HG03175 (cell line): ENCODE results near the gene TOLLIP.

Experiments used
- ATAC-seq: cut with Tn5 transposase; IDR thresholded peaks from one replicate; pipeline ENCODE4 v1.9.1; 2021; ENCODE audit warnings: mild to moderate bottlenecking, moderate library complexity; ENCODE audit not compliant: unreplicated experiment

TOLLIP gene

DNA sequence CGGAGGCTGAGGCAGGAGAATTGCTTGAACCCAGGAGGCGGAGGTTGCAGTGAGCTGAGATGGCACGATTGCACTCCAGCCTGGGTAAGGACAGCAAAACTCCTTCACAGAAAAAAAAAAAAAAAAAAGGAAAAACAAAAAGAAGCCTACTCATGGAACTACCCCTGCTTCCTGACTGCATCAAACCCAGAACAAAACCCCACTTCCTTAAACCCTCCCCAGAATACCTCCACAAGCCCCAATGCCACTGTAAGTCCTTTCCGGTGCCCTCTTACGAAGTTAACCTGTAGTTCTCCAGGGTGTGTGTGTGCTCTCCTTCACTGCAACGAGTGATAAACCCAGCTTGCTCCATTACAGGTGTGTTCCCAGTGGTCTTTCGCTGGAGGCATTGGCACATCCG, 8.6 kb upstream of the TOLLIP start:
- no peak for ATAC-seq

DNA sequence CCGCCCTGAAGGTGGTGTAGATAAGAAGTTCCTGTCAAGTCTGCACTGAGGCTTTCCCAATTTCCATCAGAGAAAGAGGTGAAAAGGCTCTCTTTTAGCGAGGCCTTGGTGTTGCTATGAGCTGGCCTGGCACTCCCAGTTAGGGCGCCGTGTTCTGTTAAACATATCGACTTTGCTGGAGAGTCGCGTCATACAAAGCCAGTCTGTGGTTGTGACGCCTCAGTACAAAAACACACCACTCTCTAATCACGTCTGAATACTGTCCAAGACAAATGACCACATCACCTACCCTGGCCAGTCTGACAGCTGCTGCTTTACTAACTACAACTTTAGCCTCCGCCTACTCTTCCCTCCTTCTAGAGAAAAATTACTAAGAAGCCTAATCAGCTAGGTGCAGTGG, 8.0 kb upstream of the TOLLIP start:
- ATAC-seq: no peak

DNA sequence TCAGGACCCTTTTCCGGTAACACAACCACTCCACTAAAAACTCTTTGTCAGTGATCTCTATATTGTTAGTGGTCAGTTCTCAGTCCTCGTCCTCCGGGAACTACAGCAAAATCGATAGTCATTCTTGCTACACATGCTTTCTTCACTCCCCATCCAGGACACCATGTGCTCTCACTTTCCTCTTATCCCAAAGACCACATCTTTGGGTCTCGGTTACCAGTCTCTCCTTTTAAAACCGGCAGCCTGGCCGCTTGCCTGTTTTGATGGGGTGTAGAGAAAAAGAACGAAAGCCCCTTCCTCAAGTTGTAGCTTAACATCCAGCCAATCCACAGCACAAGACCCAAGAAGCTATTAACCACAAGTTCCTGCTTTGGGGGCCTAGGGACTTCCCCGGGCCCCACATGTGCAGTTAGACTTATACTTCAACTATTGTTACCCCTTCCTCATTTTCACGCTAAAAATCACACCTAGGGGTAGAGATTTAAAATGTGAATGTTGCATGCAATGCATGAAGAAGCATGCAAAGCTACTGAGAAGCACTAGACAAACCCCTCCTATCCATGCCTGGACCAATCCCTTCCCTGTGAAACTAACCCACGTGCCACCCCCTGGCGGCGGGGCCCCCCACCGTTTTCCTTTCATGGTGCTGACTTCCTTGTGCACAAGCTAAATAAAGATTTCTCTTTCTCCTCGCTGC, 1.5 kb upstream of the TOLLIP start:
- no peak for ATAC-seq

DNA sequence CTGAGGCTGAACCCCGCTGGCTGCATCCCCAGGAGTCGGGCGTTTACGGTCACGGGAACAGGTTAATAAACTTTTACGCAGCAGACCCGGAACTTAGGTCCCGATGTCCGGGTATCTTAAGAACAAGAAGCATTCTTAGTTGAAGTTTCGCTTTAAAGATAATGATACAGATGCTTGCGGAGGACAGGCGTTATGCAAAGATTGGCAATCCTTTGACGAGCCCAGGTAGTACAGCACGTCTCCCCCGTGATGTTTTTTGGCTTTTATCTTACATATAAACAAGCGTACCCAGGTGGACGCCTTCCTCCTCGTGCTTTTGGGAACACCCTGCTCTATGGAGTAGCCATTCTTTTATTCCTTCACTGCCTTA, 871 bp upstream of the TOLLIP start:
- no peak for ATAC-seq

DNA sequence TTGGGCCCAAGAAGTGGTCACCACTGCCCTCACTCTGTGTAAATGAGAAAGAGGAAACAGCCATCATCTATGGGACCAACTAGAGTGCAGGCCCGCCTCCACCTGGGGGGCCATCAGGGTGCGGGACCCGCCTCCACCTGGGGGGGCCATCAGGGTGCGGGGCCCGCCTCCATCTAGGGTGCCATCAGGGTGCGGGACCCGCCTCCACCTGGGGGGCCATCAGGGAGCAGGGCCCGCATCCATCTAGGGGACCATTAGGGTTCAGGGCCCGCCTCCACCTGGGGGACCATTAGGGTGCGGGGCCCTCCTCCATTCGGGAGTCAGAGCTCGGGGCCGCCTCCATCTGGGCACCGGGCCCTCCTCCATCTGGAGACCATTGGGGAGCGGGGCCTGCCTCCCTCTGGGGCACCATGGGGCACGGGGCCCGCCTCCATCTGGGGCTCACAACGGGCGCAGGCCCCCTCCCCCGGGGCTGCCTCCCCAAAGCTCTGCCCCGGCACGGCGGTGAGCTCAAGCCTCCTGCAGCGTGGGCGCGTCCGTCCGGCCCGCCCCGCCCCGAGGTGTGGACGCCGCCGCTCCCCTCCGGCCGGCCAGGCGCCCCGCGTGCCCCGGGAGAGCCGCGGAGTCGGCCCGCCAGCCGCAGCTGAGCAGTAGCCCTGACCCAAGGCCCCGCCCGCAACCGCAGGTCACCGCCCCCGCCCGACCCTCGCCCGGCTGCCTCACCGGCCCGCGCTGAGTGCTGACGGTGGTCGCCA, 512 bp downstream of the TOLLIP start:
- ATAC-seq: peak; percentile 41

DNA sequence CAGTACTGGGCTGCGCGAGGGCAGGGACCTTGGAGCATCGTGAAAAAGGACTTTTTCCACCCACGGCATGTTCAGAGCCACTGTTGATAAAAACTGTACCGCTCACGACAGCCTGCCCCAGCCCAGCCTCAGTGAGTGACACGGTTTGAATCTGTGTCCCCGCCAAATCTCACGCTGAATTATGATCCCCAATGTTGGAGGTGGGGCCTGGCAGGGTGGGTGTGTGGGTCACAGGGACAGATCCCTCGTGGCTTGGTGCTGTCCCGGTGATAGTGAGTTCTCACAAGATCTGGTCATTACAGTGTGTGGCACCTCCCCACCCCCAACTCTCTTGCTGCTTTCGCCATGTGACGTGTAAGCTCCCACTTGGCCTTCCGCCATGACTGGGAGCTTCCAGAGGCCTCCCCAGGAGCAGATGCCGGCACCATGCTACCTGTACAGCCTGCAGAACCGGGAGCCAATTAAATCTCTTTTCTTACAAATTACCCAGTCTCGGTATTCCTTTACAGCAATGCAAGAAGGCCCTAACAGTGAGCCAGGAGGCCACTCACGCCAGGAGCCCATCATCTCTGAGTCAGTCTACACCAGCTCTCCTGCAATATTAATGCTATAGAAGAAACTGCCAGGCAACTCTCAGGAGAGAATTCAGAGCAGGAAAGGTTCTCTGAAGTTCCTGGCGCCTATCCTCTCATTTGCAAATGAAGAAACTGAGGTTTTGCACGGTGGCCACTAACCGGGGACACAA, 1.3 kb downstream of the TOLLIP start:
- ATAC-seq: no peak

DNA sequence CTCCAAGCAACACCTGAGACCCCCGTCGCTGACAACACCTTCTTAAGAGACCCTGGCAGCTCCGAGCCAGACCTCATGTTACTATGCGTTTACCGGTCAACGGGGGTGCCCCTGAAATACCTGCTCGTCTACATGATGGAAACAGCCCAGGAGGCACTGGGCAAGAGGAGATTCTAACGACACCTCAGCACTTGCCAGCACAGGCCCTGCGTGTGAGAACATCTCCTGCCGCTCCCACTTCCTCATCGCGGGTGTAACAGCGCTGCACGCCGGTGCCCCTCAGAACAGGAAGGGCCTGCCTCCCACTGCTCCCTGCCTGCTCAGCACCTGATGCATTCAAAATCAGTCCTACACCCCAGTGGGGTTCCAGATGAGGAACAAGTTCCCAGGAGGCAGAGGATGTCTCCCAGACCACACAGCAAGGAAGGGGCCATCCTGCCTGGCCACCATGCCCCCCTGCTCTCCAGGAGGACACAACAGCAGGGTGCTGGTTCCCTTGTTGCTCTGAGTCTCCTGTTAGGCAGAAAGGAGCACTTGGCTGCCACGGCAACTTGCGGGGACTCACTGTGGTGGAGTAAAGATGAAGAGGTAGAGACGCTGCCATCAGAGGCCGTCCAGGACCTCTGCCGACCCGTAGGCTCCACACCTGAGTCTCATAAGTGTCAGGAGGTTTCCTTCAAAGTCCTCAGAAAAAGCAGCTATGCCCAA, 2.1 kb downstream of the TOLLIP start:
- no peak for ATAC-seq

DNA sequence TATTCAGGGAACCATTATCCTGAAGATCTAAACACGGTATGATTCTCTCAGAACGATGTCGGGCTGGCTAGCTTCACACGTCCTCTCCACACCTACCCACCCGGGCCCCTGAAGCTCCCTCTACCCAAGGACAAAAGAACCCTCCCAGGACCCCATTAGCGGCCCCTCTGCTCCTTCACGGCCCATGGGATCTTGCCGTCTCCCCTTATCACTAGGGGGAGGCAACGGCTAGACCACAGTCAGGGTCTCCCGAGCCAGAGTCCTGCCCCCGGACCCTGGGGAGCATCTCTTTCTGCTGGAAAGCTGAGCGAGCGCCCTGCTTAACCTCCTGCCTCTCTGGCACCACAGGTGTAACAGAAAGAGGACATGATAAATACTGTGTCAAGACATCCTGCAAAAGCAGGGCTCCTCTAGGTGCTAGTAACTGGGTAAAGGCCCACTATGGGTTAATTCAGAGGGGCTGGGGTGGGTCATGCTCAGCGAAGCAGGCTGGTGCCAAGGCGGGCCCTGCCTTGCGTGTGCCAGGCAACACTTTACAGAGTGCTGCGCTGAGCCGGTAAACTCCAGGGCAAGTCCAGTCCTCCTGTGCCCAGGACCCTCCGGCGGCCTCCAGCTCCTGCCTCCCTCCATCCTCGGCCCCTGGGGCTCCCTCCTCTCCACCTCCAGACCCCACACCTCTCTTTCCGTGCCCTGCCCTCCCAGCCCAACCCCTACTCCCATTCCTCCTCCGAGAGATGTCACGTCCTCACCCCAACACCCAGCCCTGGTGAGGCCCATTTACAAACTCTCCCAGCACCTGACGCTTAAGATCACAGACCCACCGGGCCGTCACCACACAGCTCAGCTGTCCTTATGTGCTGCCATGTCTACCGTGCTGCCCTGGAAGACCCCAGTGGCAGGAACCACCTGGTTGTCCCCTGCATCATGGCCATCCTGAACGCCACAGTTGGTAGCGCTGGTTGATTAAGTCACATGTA, 3.0 kb downstream of the TOLLIP start:
- ATAC-seq: no peak

DNA sequence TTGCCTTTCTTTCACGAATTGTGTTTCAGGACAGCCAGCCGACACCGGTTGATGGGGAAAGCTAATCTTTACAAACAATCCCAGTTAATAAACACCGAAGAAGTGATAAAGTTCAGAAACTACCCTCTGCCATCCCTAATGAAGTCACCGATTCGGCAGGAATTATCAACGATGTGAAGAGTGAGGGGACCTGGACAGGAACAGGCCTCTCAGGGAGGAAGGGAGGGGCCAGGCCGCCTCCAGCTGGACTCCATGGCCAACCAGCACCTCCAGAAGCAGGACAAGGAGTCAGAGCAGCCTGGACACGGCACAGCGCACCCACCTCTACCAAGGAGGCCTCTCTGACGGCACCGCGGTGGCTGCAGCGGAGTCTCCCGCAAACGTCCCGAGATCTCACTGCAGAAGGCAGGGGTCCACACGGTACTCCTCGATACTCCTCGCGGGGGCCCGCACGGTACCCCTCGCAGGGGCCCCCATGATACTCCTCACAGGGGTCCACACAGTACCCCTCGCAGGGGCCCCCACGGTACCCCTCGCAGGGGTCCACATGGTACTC, 3.9 kb downstream of the TOLLIP start:
- ATAC-seq: no peak

DNA sequence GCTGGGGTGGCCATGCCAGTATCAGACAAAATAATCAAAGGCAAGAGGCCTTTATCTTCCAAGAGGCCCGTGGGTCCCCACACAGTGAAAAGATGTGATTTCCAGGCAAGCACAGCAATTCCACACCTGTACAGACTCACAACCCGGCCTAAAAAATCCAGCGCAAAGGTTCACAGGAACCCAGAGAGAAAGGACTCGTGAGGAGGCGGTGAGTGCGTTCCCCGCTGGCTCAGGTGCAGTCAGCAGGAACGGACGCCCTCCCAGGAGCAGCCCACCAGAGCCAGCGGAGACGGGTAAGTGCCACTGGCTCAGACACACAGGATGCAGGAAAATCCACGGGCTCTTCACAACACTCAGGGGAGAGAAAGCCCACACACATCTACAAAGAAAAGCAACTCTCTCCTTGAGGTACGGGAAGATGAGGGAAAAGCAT, 4.4 kb downstream of the TOLLIP start:
- ATAC-seq: no peak

DNA sequence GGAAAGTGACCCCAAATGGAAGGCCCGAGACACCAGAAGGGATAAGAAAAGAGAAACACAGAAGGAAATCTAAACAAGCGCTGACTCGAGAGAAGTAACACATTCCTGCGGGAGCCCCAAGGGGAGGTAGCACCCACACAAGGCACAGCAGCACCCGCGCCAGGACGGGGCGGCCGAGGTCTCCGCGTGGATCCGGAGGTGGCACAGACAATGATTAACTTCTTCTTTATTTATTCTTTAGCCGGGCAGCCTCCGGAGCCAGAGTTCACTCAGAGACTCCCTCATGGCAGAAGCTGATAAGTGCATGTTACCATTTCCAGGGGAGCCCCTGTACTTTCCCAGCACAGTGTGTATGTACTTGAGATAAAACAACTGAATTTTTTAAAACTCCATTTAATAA, 5.1 kb downstream of the TOLLIP start:
- ATAC-seq: no peak

DNA sequence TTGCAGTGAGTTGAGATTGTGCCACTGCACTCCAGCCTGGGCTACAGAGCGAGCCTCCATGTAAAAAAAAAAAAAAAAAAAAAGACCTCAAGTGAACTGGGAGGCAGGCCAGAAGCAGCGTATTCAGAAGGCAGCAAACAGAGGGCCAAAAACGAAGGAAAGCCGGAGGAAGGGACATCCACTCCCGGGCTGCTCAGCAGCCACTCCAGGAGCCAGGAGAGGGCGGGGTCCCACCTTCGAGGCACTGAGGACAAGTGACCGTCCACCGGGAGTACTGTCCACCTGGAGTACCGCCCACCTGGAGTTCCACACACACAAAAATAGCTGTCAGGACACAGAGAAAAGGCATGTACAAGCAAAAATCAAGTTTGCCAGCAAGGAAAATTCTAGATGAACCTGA, 5.5 kb downstream of the TOLLIP start:
- ATAC-seq: no peak

DNA sequence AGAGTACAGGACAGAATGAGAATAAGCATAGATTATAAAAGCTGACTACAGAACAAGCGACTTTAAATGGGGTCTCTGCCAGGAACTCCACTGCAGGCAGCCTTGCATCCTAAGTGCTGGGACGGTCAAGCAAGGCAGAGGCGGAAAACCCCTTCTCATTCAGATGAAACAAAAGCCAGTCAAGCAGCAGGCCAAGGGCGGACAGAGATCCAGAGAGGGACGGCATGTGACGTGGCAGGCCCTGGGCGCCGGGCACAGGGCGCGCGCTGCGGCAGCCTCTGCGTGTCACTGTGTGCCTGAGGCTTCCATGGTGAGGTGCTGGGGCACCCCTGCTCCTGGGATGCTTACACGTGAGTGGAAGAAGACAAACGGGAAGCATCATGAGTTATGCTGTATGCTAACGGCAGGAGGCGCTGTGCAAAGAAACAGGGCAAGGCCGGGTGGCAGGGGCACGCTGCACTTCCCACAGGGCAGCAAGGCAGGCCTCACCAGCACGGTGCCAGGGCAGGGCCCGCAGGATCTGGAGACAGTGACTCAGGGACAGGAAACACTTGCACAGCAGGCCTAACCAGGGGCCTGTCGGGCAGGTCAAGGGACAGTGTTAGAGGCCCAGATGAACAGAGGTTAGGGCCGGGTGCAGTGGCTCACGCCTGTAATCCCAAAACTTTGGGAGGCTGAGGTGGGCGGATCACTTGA, 6.2 kb downstream of the TOLLIP start:
- ATAC-seq: no peak

DNA sequence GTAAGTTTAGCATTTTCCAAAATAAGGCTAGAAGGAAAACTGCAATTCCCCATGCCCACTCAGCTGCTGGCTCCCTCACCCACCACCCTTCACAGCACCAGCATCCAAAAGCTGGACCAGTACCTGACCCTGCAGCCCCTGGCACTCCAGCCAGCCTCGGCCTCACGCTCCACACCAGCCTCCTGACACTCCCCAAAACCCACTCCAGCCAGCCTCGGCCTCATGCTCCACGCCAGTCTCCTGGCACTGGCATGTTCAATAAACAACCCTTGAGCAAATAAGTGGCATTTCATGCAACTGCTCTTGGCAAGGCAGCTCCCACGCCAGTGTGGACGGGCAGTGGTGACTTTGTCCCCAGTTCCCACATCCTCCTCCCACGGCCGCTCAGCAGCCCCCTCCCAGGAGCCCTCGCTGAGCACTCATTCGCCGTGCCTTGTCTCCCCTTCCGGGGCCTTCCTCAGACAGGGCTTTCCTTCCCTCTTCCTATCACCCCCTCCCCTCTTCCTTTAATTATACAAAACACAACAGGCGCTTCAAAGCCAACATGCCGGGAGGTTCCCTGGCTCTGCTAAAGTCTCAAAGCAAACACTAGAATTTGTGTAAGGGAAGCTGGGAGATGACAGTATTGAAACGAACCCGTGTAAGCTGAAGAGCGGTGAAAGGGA, 6.8 kb downstream of the TOLLIP start:
- ATAC-seq: no peak

DNA sequence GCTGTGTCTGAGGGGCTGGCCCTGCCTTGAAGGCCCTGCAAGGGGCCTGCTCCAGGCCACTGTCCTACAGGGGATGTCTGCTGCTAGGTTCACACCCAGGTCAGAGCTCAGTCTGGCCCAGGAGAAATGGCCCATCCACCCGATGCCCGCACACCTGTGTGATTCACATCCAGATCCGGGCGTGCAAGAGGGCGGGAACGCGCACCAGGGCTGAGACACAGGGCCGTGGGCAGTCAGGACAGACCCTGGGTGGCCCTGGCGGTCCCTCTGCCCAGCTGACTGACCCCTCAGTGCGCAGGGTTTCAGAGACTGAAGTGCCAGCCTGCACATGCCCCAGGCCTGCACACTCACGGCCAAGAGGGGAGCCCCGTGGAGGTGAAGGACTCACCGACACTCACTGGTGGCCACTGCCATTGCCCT, 7.4 kb downstream of the TOLLIP start:
- ATAC-seq: no peak

DNA sequence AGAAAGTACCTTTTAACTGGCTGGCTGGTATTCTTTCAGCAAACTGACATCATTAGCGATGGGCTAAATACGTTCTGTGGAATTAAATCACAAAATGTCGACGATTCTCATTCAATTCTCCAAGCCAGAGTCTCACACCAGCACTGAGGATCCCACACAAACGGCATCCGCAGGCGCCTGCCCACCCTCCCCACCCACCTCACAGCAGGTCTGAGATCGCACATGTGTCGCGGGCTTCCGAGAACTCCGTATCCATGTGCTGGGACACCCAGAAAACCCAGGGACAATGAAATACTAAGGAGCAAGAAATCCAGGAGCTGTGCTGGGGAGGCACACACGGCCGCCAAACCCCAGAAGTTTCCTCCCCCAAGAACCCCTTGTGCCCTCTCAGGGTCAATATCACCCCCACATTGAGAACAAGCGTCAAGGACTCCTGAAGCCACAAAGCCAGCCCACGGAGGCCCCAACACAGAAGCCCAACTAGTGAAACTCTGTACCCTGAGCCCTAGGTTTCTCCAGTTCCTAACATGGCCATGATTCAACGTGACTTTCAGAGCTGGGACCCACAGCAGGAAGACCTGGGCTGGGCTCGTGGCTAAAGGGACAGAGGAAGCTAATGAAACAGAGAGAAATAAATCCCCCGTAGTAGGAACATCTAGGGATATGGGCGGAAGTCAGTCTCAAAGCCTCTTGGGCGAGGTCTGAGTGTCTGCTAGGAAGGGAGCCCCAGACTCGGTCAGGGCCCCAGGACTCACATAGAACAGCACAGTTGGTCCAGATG, 8.0 kb downstream of the TOLLIP start:
- no peak for ATAC-seq

DNA sequence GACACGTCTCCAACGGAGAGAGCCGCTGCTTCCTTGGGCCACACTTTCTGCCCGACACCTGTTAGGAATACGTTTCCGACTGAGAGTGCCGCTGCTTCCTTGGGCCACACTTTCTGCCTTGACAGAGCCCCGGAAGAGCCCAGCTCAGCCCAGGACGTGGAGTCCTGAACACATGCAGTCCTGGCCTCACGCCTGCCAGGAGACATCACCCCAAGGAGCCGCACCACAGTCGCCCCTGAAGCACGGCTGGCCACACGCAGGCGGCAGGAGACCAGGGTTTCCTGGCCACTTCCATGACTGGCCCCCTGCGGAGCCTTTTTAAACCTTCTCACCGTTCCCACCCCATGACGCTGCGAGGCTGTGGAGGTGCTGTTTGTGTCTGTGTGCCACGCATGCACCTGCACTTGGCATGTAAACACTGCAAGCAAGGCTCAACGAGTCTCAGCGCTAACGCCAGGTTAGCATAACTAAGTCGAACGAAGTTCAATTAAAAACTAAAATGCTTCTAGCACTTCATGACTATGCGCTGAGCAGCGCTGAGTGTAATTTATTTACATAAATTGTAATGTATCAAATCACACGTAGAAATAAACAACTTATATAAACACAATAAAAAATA, 8.8 kb downstream of the TOLLIP start:
- ATAC-seq: no peak

DNA sequence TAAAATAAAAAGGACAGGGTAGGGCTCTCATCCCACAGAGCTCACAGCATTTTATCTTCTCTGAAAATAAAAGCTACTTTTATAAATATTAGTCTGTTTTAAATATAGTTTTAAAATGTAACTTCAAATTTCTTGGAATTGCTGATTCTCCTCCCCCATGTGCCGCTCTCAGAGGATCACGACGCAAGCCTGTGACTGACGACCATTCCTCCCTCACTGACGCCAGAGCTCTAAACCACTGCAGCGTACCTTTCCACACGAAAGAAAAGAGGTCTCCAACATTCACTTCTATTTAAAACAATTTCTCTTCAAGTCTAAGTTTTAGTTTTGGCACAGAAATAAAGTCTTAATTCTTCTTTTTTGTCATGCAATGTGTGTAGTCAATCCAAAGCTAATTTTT, 9.3 kb downstream of the TOLLIP start:
- ATAC-seq: no peak
